HG03342 (cell line): Measurements from ENCODE around the gene ANAPC16.
"Not testable (repeated sequence)": the region's sequence is repeated elsewhere in the genome, so short reads cannot be mapped to it uniquely, and the experiment has no call there.

Experiments used
- ATAC-seq: cut with Tn5 transposase; IDR thresholded peaks from one replicate; pipeline ENCODE4 v1.9.1; 2021; ENCODE audit warnings: mild to moderate bottlenecking, moderate library complexity; ENCODE audit not compliant: unreplicated experiment

Gene ANAPC16

DNA sequence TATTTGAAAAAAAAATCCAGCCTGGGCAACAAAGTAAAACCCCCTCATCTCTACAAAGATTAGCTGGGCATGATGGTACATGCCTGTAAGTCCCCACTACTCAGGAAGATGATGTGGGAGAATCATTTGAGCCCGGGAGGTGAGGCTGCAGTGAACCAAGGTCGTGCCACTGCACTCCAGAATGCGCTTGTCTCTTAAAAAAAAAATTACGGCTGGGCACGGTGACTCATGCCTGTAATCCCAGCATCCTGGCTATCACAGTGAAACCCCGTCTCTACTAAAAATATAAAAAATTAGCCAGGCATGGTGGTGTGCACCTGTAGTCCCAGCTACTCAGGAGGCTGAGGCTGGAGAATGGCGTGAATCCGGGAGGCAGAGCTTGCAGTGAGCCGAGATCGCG is 4.4 kb upstream of the ANAPC16 start:
- ATAC-seq = not testable (repeated sequence)

DNA sequence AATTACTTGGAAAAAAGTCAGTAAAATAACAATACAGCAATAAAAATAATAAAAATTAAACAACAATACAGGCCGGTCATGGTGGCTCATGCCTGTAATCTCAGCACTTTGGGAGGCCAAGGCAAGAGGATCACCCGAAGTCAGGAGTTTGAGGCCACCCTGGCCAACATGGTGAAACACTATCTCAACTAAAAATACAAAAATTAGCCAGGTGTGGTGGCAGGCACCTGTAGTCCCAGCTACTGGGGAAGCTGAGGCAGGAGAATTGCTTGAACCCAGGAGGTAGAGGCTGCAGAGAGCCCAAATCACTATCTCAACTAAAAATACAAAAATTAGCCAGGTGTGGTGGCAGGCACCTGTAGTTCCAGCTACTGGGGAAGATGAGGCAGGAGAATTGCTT is 4.0 kb upstream of the ANAPC16 start:
- ATAC-seq = not testable (repeated sequence)

- no peak for ATAC-seq
These were observed 2.5 kb downstream of the ANAPC16 start for GRCh38 chr10:72218325-72218724.

DNA sequence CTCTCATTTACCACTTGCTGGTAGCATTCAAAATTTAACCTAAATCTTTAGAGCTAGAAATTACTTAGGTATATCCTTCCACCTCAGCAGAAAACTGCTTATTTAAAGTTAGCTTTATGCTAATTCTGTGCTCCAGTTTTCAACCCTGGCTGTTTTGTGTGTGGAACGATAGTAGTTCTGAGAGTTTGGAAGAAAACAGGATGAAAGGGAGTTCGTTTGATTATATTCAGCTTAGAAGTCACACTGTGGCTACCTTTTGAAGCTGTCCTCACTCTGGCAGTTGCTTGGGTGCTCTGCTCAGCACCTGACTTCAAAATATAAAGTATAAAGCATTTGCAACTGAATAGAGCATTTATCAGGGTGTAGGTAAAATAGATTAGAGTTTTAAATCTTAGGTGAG is 2.9 kb downstream of the ANAPC16 start:
- ATAC-seq = no peak

GRCh38 chr10:72219235-72219814 is 3.5 kb downstream of the ANAPC16 start:
- ATAC-seq = no peak

DNA sequence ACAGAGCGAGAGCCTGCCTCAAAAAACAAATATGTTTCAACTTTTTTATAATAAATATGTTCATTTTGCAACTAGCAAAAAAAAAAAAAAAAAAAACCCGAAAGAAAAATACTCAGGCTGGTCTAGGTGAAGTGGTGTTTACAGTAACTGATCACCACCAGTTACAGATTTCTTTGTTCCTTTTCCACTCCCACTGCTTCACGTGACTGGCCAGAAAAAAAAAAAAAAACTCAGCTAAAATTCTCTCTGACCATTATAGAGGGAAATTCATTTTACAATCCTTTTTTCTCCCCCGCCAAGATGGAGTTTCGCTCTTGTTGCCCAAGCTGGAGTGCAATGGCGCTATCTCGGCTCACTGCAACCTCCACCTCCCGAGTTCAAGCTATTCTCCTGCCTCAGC is 4.8 kb downstream of the ANAPC16 start:
- no peak for ATAC-seq

DNA sequence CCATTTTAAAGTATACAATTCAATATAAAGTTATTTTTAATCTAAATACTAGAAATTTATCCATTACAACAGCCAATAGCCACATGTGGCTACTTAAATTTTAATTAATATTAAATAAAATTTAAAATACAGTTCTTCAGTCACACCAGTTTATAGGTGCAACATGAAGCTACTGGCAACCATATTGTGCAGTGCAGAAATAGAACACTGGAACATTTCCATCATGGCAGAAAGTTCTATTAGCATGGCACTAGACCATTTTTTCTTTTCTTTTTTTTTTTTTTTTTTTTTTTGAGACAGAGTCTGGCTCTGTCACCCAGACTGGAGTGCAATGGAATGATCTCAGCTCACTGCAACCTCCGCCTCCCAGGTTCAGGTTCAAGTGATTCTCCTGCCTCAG is 5.5 kb downstream of the ANAPC16 start:
- ATAC-seq = no peak

DNA sequence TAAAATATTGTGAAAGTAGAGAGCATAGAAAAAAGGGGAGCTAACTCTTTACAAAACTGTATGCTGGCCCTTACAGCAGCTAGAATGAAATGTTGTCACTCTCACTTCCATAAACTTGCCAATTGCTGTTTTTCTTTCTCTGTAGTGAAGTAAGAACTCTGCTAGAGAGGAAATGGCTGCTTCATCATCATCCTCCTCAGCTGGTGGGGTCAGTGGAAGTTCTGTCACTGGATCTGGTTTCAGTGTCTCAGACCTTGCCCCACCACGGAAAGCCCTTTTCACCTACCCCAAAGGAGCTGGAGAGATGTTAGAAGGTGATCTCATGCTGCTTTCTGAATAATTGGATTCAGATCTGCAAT is 7.9 kb downstream of the ANAPC16 start:
- ATAC-seq = no peak

DNA sequence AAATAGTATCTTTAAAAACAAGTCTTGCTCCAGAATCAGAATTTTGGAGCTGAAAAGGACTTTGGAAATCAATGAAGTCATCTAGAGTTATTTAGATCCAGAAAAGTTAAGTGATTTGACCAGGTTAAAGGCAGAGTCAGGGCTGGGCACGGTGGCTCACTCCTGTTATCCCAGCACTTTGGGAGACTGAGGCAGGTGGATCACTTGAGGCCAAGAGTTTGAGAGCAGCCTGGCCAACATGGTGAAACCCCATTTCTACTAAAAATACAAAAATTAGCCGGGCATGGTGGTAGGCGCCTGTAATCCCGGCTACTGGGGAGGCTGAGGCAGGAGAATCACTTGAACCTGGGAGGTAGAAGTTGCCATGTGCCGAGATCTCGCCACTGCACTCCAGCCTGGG is 8.4 kb downstream of the ANAPC16 start:
- not testable (repeated sequence) for ATAC-seq

DNA sequence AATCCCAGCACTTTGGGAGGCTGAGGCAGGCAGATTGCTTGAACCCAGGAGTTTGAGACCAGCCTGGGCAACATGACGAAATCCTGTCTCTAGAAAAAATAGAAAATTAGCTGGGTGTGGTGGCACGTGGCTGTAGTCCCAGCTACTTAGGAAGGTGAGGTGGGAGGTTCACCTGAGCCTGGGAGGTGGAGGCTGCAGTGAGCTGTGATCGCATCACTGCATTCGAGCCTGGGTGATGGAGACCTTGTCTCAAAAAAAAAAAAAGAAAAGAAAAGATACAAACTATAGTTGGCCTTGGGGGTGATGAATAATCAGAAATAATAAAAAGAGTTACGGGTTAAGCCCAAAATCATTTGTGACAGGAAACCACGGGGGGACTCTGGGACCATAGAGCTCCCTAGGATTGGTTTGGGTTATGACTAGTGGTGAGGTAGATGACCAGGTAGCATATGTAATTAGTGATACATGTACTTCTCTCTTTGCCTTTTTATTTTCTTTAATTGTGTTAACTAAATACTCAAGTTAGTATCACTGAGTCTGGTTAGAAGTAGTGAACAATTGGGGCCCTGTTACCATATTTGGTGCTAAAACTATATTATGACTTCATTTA is 10.7 kb downstream of the ANAPC16 start:
- ATAC-seq = no peak

DNA sequence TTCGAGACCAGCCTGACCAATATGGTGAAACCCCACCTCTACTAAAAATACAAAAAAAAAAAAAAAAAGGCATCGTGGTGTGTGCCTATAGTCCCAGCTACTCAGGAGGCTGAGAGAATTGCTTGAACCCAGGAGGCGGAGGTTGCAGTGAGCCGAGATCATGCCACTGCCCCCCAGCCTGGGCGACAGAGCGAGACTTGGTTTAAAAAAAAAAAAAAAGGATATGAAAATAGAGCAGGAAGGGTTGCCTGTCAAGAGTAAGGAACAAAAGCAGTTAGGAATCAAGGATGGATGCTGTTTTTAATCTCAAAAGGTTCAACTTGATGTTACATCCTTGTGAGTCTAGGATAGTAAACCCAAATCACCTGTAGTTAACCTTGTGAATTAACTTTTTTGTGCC is 12.0 kb downstream of the ANAPC16 start:
- no peak for ATAC-seq

DNA sequence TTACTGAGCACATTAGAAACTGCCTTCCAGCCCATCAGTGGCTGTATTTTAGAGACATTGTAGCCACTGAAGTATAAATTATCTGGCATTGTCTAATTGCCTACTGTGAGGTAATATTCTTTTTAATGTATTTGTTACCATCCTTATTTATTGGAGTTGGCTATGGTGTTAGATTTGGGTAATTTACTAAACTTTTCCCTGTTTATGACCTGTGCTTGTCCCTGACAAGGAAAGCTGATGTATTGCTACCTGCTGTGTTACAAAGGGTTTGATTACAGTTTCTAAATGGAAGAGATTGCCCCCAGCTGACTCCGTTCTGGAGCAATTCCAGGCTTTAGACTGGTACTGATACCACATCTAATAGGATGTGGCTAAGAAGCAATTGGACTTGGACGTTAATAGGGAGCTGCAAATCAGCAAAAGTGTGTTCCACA is 12.5 kb downstream of the ANAPC16 start:
- no peak for ATAC-seq

GRCh38 chr10:72229261-72230251 is 13.7 kb downstream of the ANAPC16 start:
- ATAC-seq = no peak

- ATAC-seq = no peak
These were observed 17.8 kb downstream of the ANAPC16 start for GRCh38 chr10:72233621-72234020.

GRCh38 chr10:72234560-72235095 is 18.8 kb downstream of the ANAPC16 start:
- no peak for ATAC-seq

- ATAC-seq = no peak
These were observed 19.9 kb downstream of the ANAPC16 start for GRCh38 chr10:72235544-72236279.

DNA sequence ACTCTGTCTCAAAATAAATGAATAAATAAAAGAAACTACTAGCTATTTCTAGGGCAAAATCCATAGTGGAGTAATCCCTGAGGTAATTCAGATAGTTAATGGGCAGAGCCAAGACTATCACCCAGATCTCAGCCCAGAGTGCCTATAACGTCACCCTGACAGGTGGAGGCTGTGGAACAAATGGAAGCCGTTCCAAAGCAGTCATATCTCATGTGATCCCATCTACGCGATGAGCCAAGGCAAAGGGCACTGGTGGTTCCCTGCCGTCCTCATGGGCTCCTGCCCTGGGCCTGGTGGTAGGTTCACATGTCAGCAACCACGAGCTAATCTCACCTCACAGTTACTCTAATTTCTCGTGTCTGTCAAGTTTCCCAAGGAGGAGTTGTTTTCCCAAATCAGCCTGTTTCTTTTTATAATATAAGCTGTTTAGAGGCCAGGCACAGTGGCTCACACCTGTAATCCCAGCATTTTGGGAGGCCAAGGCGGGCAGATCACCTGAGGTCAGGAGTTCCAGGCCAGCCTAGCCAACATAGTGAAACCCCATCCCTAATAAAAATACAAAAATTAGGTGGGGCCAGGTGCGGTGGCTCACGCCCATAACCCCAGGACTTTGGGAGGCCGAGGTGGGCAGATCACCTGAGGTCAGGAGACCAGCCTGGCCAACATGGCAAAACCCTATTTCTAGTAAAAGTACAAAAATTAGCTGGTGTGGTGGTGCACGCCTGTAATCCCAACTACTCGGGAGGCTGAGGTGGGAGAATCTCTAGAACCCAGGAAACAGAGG is 22.8 kb downstream of the ANAPC16 start:
- no peak for ATAC-seq

DNA sequence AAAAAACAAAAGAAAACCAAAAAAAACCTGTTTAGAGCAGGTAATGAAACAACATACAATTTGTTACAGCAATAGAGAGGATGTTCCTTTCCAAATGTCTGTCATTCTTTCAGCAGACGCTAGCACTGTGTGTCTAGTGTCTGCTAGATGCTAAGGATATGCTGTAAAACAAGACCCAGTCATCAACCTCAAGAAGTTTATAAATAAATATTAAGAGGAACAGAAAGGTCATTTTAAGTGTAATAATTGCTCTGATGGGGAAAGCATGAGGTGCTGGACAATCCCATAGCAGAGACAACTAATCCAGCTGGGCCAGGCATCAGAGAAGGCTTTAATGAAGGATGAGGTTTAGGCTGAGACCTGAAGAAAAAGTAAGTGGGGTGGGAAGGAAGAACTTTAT is 23.6 kb downstream of the ANAPC16 start:
- ATAC-seq = no peak

DNA sequence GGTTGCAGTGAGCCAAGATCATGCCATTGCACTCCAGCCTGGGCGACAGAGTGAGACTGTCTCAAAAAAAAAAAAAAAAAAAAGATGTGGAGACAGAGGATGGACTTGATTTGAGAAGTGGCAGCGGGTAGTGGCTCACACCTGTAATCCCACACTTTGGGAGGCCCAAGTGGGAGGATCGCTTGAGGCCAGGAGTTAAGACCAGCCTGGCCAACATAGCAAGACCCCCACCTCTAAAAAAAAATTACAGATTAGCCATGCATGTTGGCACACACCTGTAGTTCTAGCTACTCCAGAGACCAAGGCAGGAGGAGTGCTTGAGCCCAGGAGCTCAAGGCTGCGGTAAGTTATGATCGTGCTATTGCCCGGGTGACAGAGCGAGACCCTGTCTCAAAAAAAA is 24.6 kb downstream of the ANAPC16 start:
- no peak for ATAC-seq

GRCh38 chr10:72241691-72242252 is 26.0 kb downstream of the ANAPC16 start:
- ATAC-seq = no peak
